RWPE1 (cell line): ENCODE results near the gene ANLN.
A peak's percentile ranks its signal among the peaks of the same experiment; 100 is the strongest.

Experiments
- CTCF ChIA-PET: fragments of 350-600 bp; sonication (Branson Sonifier 250); formaldehyde crosslinking; extraction: SDS; loops from one replicate; lab custom pipeline; 2021; lab: Yijun Ruan, JAX
- POLR2A ChIA-PET: fragments of 400-600 bp; formaldehyde crosslinking; extraction: SDS; loops from one replicate; lab custom pipeline; 2020; ENCODE audit warnings: antibody characterized with exemption; ENCODE audit not compliant: low non-redundant PET; lab: Yijun Ruan, JAX
- DNase-seq: peaks from one replicate; pipeline ENCODE4 v3.0.0; 2012; ENCODE audit warnings: low spot score
- H3K27ac ChIP-seq: fragments of 450-650 bp; 2 replicates; pipeline ENCODE4 v1.5.1; 2017
- TF ChIP-seq, protein P1 (sequence below): fragments of 450-650 bp; conservative IDR thresholded peaks from 2 replicates; pipeline ENCODE4 v1.5.1; 2017; ENCODE audit warnings: low read depth, mild to moderate bottlenecking

ANLN gene

GRCh38 chr7:36388423-36388822, 1.2 kb upstream of the ANLN start:
- POLR2A ChIA-PET, result no interaction called here
- TF ChIP-seq, protein P1, sequence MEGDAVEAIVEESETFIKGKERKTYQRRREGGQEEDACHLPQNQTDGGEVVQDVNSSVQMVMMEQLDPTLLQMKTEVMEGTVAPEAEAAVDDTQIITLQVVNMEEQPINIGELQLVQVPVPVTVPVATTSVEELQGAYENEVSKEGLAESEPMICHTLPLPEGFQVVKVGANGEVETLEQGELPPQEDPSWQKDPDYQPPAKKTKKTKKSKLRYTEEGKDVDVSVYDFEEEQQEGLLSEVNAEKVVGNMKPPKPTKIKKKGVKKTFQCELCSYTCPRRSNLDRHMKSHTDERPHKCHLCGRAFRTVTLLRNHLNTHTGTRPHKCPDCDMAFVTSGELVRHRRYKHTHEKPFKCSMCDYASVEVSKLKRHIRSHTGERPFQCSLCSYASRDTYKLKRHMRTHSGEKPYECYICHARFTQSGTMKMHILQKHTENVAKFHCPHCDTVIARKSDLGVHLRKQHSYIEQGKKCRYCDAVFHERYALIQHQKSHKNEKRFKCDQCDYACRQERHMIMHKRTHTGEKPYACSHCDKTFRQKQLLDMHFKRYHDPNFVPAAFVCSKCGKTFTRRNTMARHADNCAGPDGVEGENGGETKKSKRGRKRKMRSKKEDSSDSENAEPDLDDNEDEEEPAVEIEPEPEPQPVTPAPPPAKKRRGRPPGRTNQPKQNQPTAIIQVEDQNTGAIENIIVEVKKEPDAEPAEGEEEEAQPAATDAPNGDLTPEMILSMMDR, result no peak
- CTCF ChIA-PET, result interaction anchor here (0.9 kb wide), 1 partner anchor 21 kb away, joined by 3 read pairs; no protein-coding TSS in a partner anchor
- H3K27ac ChIP-seq, result peak overlapping the region; percentile 97
- peak; percentile 29 for DNase-seq

- POLR2A ChIA-PET, result interaction anchor here (1.0 kb wide), 1 partner anchor 24 kb away, joined by 3 read pairs; no protein-coding TSS in a partner anchor
- TF ChIP-seq, protein P1, result no peak
- peak; percentile 93 for DNase-seq
- peak overlapping the region; percentile 97 for H3K27ac ChIP-seq
- CTCF ChIA-PET, result interaction anchor here (0.8 to 1.5 kb wide), 3 partner anchors 23 to 31 kb away, joined by 3 to 4 read pairs (median 4); a partner anchor contains a TSS
These were observed 783 bp downstream of the ANLN start for GRCh38 chr7:36390199-36391090.

- TF ChIP-seq, protein P1, result no peak
- no peak overlapping the region for H3K27ac ChIP-seq
- ChIA-PET CTCF (interaction anchor here (1.5 kb wide), 1 partner anchor 24 kb away, joined by 4 read pairs; no protein-coding TSS in a partner anchor), POLR2A (interaction anchor here (0.6 kb wide), 1 partner anchor 67 kb away, joined by 3 read pairs; no protein-coding TSS in a partner anchor)
- DNase-seq, result no peak
These were observed 2.0 kb downstream of the ANLN start for GRCh38 chr7:36391436-36392198.

DNA sequence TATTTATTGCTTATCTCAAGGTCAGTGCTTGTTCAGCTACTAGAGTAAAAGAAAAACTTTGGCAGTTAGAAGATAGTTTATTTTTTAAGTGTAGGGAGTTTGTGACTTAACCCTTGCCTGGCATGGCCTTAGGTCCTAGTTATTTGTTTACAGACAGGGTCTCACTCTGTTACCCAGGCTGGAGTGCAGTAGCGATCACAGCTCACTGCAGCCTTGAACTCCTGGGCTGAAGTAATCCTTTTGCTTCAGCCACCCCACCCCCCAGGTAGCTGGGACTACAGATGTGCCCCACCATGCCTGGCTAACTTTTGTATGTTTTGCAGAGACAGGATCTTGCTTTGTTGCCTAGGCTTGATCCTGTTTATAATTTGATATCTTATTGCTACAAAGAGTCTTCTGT, 4.2 kb downstream of the ANLN start:
- TF ChIP-seq, protein P1, result no peak
- peak overlapping the region; percentile 47; the same call in 1 of the 2 replicates for H3K27ac ChIP-seq
- ChIA-PET CTCF (no interaction called here), POLR2A (no interaction called here)
- no peak for DNase-seq

DNA sequence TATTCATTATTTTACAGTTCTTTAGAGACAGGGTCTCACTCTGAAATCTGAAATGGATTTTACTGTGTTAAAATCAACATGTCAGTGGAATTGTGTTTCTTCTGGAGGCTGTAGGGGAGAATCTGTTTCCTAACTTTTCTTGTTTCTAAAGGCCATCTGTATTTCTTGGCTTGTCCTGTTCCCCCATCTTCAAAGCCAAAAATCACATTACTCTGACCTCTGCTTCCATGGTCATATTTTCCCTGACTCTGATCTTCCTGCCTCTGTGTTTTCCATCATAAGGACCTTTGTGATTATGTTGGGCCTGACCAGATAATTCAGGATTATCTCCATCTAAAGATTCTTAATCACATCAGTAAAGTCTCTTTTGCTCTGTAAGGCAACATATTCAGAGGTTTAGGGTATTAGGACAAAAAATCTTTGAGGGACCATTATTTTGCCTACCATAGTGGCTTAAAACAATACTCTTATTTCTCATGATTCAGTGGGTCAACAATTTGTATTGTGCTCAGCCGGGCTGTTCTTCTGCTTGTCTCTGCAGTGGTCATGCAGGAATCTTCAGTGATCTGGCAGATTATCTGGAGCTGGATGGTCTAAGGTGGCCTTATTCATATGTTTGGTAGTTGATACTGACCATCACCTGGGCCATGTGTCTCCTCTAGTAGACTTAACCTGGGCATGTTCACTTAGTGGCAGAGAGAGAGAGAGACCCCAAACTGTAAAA, 5.7 kb downstream of the ANLN start:
- no peak overlapping the region for H3K27ac ChIP-seq
- CTCF ChIA-PET, result no interaction called here
- DNase-seq, result no peak
- POLR2A ChIA-PET, result no interaction called here
- TF ChIP-seq, protein P1, result no peak
